Lower leg skin (tissue), 3 donors: Measurements from ENCODE around the gene PRH1.

ENCODE experiments used
- CTCF ChIP-seq, 3 donors: fragments of 450-650 bp; IDR thresholded peaks; one replicate each; pipeline ENCODE4 v1.5.1; 2016; ENCODE audit warnings: antibody characterized with exemption in 3 of 3, mild to moderate bottlenecking in 3 of 3, moderate library complexity in 2 of 3
- POLR2A ChIP-seq, 2 donors: fragments of 450-650 bp; IDR thresholded peaks; one replicate each; pipeline ENCODE4 v1.6.1; 2016 to 2017; ENCODE audit warnings: antibody characterized with exemption in 2 of 2, mild to moderate bottlenecking in 1 of 2, moderate library complexity in 1 of 2

- TF ChIP-seq CTCF (IDR thresholded peaks at IDR 0.05): no peak
- no peak for TF ChIP-seq POLR2A (IDR thresholded peaks at IDR 0.05)
Measured at GRCh38 chr12:10889226-10889625, 5.2 kb upstream of the PRH1 start.
